NCI-H2107 treated with DMSO at 0.1 percent for 48 hours (cell line): Measurements from ENCODE around the gene TSPAN11.
A peak's percentile ranks its signal among the peaks of the same experiment; 100 is the strongest.

Source experiments
- DNase-seq: peaks from one replicate; lab custom pipeline; 2025; ENCODE audit not compliant: unreplicated experiment; lab: John Stamatoyannopoulos, UW

TSPAN11 gene

DNA sequence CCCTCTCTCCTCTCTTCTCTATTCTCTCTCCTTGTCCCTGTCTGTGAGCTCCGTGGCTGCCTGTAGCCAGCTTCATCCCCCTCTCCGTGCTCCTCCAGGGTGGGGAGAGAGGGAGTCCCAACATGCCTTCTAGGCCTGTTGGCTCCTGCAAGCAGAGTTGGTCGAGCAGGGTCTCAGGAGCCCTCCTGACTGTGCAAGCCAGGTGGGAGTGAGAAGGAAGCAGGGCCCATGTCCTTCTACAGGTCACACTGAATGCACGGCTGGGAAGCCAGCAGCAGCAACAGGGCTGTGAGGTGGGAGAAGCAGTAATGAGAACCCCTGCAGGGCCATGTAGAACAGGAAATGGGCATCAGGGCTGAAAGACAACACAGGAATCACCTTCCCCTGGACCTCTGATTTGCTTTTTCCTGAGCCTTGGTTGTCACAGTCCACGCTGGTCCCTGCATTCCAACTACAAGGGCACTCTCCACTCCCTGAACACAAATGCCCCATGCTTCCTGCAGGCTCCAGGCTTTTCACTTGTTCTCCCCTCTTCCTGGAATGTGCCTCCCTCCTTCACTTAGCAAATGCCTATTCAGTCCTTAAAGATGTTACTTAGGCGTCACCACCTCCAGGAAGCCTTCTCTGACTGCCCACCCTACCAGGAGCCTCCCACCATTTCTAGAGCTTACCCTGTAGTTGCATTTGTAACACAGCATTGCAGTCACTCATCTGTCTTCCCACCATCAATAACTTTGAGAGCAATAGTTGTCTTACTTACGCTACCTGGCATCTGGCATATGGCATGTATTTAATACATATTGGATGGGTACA is 51.2 kb downstream of the TSPAN11 start:
- no peak for DNase-seq

DNA sequence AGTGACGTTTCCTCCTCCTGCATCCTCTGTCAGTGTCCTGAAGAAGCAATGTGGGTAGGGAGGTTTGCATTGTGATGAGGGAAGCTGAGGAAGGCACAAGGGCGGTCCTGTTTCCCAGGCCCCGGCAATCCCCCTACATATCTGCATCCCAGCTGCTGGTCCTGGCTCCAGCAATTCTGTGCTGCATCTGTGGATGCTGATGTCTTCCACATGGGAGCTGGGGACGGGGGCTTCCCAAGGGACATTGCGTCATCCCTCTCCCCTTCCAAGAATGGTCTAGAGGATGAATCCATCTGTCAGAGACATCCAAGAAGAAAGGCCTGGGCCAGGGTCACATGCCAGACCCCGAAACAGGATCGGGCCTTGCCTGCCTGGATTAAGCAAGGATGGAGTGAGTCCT is 52.1 kb downstream of the TSPAN11 start:
- no peak for DNase-seq

DNA sequence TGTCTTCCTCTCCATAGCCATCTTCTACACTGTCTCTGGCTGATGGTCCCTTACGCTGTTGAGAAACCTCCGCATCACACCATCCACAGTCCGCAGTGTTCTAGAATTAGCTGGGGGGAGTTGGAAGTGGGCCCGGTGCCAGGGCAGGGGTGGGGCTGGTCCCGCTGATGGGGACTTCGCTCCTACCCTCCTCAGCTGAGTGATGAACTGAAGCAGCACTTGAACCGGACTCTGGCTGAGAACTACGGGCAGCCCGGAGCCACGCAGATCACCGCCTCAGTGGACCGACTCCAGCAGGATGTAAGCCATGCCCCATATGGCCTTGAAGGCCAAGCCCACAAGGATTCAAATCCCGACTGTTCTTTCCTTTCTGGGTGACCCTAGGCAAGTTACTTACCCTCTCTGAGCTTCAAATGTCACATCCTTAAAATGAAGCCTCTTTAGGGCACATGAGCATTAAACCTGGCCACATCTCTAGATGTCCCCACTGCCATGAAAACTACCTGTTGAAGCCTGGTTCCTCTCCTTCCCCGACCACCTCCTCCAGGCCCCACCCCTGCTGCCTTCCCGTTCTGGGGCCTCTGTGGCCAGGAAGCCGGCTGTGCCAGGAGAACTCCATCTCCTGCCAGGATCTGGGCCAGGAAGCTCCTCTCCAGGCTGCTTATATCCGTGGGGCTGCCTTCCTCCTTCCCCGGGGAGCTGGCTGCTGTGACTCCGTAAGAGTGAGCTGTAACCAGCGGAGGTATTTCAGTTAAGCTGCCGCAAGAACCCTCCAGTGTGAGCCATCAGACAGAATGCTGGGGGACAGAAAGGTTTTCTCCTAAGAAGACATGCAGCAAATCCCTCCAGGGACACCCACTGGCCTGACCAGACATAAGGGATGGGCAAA is 53.1 kb downstream of the TSPAN11 start:
- no peak for DNase-seq

GRCh38 chr12:30980955-30981662 is 54.6 kb downstream of the TSPAN11 start:
- peak; percentile 91 for DNase-seq

GRCh38 chr12:30982413-30982812 is 55.9 kb downstream of the TSPAN11 start:
- no peak for DNase-seq

- peak; percentile 12 for DNase-seq
Measured at GRCh38 chr12:30985814-30986452, 59.4 kb downstream of the TSPAN11 start.

DNA sequence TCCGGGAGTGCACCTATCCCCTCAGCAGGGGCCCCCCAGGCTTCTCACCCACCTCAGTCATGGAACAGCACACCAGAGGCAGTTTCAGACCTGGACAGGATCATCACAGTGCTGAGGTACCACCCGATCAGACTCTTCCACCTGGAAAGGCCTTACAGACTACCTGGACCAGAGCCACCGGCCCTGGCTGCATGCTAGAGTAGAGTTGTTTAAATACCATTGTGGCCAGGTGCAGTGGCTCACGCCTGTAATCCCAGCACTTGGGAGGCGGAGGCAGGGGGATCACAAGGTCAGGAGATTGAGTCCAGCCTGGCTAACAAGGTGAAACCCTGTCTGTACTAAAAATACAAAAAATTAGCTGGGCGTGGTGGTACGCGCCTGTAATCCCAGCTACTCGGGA is 61.5 kb downstream of the TSPAN11 start:
- DNase-seq: no peak

DNA sequence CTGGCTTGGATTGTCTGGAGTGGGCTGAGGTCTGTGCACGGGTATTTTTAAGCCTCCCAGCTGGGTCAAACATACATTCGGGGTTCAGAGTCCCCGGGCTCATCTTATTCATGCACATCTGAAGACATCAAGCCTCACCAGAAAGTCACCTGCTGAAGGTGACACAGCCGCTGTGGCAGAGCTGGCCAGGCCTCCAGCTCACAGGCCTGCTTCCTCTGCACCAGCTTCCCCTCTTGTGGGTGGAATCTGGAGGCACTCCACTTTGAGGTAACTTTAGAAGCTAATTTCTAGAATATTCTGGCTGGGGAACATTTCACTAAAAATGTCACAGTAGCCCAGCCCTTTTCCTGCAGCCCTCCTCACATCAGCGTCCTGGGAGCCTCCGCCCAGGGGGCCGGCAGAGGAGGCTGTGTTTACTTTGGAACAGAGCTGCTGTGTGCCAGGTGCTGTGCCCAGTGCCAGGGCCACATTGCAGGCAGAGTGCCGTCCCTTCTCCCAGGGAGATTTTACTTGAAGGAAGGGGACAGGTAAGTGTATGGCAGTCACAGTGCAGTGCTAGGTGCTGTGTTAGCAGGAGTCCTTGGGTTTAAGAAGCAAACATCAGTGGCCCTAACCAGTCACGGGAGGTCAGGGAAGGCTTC is 62.2 kb downstream of the TSPAN11 start:
- peak; percentile 42 for DNase-seq

GRCh38 chr12:30989754-30990153 is 63.2 kb downstream of the TSPAN11 start:
- peak; percentile 63 for DNase-seq

DNA sequence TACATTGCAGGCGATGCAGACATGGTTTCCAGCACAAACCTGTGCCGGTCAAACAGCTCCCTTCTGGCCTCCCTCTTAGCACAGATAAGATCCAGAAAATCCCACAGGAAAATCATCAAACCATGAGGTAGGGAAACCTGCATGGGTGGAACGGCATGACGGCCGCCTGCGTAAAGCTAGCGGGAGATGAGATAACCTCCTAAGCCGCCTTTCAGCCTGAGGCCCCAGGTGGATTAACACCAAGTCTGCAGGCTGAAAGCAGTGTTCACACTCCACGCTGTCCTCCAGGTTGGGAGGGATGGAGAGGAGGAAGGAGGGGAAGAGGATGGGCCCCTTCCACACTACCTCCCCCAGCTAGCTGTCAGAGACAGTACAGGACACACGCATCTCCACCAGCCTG is 63.8 kb downstream of the TSPAN11 start:
- DNase-seq: no peak

GRCh38 chr12:30990776-30991175 is 64.2 kb downstream of the TSPAN11 start:
- DNase-seq: no peak

GRCh38 chr12:30991466-30991865 is 64.9 kb downstream of the TSPAN11 start:
- DNase-seq: no peak

GRCh38 chr12:30992381-30992780 is 65.8 kb downstream of the TSPAN11 start:
- DNase-seq: no peak

- DNase-seq: no peak
Measured at GRCh38 chr12:30993766-30994165, 67.2 kb downstream of the TSPAN11 start.

- DNase-seq: no peak
Measured at GRCh38 chr12:30994274-30994673, 67.7 kb downstream of the TSPAN11 start.

DNA sequence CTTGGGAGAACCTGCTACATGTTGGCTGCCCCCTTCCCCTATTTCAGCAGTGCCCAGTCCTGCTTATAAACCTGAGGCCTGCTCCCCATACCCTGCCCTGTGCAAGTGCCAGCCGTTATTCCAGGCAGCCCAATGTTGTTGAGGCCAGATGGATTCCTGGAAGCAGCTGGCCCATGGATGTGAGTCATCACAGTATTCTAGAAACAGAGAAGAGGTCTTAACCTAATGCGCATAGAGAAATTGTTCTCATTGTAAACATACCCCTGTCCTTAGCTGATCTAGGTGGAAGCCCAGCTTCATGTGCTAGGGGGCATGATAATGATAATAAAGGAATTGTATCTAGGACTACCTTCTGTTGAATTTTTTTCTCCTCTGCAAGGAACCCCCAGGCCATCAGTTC is 69.7 kb downstream of the TSPAN11 start:
- no peak for DNase-seq

GRCh38 chr12:30996752-30997151 is 70.2 kb downstream of the TSPAN11 start:
- DNase-seq: no peak

GRCh38 chr12:30997685-30998440 is 71.3 kb downstream of the TSPAN11 start:
- DNase-seq: no peak

GRCh38 chr12:30999011-30999410 is 72.5 kb downstream of the TSPAN11 start:
- DNase-seq: no peak

- DNase-seq: no peak
Measured at GRCh38 chr12:30999723-31000122, 73.2 kb downstream of the TSPAN11 start.
